Measurements from ENCODE around the gene PARD6G.

GRCh38 chr18:80177128-80177527 is 70.2 kb downstream of the PARD6G start:
- TF ChIP-seq, protein P1, sequence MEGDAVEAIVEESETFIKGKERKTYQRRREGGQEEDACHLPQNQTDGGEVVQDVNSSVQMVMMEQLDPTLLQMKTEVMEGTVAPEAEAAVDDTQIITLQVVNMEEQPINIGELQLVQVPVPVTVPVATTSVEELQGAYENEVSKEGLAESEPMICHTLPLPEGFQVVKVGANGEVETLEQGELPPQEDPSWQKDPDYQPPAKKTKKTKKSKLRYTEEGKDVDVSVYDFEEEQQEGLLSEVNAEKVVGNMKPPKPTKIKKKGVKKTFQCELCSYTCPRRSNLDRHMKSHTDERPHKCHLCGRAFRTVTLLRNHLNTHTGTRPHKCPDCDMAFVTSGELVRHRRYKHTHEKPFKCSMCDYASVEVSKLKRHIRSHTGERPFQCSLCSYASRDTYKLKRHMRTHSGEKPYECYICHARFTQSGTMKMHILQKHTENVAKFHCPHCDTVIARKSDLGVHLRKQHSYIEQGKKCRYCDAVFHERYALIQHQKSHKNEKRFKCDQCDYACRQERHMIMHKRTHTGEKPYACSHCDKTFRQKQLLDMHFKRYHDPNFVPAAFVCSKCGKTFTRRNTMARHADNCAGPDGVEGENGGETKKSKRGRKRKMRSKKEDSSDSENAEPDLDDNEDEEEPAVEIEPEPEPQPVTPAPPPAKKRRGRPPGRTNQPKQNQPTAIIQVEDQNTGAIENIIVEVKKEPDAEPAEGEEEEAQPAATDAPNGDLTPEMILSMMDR (IDR thresholded peaks at IDR 0.05; ENCODE audit: low read depth, low read length, poor library complexity, severe bottlenecking) = no peak
- TF ChIP-seq EZH2phosphoT487 (IDR thresholded peaks at IDR 0.05; ENCODE audit: borderline replicate concordance, low read length) = no peak
